Superior temporal gyrus (tissue), 1 donor: Measurements from ENCODE around the gene GGTA1.

Experiments
- DNase-seq: peaks from one replicate; pipeline ENCODE4 v3.0.0-alpha.2; 2016; ENCODE audit errors: extremely low spot score

The GGTA1 gene

GRCh38 chr9:121499177-121499426 is 542 bp downstream of the GGTA1 start:
- DNase-seq: no peak

GRCh38 chr9:121498487-121499176 is 1.0 kb downstream of the GGTA1 start:
- no peak for DNase-seq

GRCh38 chr9:121498150-121498486 is 1.5 kb downstream of the GGTA1 start:
- peak; percentile 82 for DNase-seq

- no peak for DNase-seq
These were observed 3.7 kb downstream of the GGTA1 start for GRCh38 chr9:121495976-121496375.

GRCh38 chr9:121494192-121494591 is 5.5 kb downstream of the GGTA1 start:
- no peak for DNase-seq

GRCh38 chr9:121491111-121491510 is 8.5 kb downstream of the GGTA1 start:
- DNase-seq: no peak

GRCh38 chr9:121489344-121489743 is 10.3 kb downstream of the GGTA1 start:
- DNase-seq: no peak

GRCh38 chr9:121486043-121486442 is 13.6 kb downstream of the GGTA1 start:
- no peak for DNase-seq

GRCh38 chr9:121485623-121486022 is 14.0 kb downstream of the GGTA1 start:
- DNase-seq: no peak

GRCh38 chr9:121484651-121485446 is 14.8 kb downstream of the GGTA1 start:
- peak; percentile 72 for DNase-seq

GRCh38 chr9:121483473-121484031 is 16.1 kb downstream of the GGTA1 start:
- no peak for DNase-seq

- DNase-seq: no peak
These were observed 16.6 kb downstream of the GGTA1 start for GRCh38 chr9:121483049-121483448.

- DNase-seq: no peak
These were observed 20.6 kb downstream of the GGTA1 start for GRCh38 chr9:121478816-121479676.

- DNase-seq: no peak
These were observed 23.5 kb downstream of the GGTA1 start for GRCh38 chr9:121476156-121476555.

GRCh38 chr9:121474231-121474947 is 25.3 kb downstream of the GGTA1 start:
- DNase-seq: no peak

- no peak for DNase-seq
These were observed 26.4 kb downstream of the GGTA1 start for GRCh38 chr9:121473229-121473628.

- no peak for DNase-seq
These were observed 27.2 kb downstream of the GGTA1 start for GRCh38 chr9:121472446-121472845.

GRCh38 chr9:121466142-121466541 is 33.5 kb downstream of the GGTA1 start:
- DNase-seq: no peak

GRCh38 chr9:121464968-121465367 is 34.7 kb downstream of the GGTA1 start:
- no peak for DNase-seq

- DNase-seq: peak; percentile 60
These were observed 36.4 kb downstream of the GGTA1 start for GRCh38 chr9:121463026-121463807.

- no peak for DNase-seq
These were observed 40.1 kb downstream of the GGTA1 start for GRCh38 chr9:121459513-121459912.
